ENCODE measurements around the gene NCAM2. TPM values are rescaled to one million over a fixed set of nuclear protein-coding genes. Genes with fewer than 3 reads are reported as not detected.

Gene NCAM2
- total and polyA plus RNA-seq, 2 of the 8 experiments (the other 6 are each of a cell fraction or from before 2014, with no cell fraction given): 0.14 to 1.1 TPM

- TF ChIP-seq CHD7 (IDR thresholded peaks at IDR 0.05; ENCODE audit: insufficient replicate concordance, low read length) (no peak), RBBP5 (IDR thresholded peaks at IDR 0.05; ENCODE audit: borderline replicate concordance, low read depth, low read length) (no peak), TAF7 (optimal IDR thresholded peaks at IDR 0.05; ENCODE audit: borderline replicate concordance, low read depth, low read length) (no peak), SIN3A (conservative IDR thresholded peaks at IDR 0.05 in 1 of 2, IDR thresholded peaks at IDR 0.05 in 1 of 2; ENCODE audit: low read depth in 1 of 2, low read length in 2 of 2) (no peak), GABPA (IDR thresholded peaks at IDR 0.05; ENCODE audit: borderline replicate concordance, insufficient read depth, low read length) (no peak), CREB1 (IDR thresholded peaks at IDR 0.05) (no peak), NANOG (IDR thresholded peaks at IDR 0.05; ENCODE audit: insufficient read depth, low read depth, low read length, poor library complexity, severe bottlenecking) (no peak), KDM5A (IDR thresholded peaks at IDR 0.05; ENCODE audit: low read length) (no peak), HDAC6 (IDR thresholded peaks at IDR 0.05; ENCODE audit: low read depth, low read length) (no peak), EZH2 (IDR thresholded peaks at IDR 0.05; ENCODE audit: low read depth, low read length, severe bottlenecking) (no peak), NRF1 (IDR thresholded peaks at IDR 0.05; ENCODE audit: low read depth, low read length) (no peak), FOSL1 (IDR thresholded peaks at IDR 0.05; ENCODE audit: insufficient read depth, low read depth, low read length) (no peak)
Observed at GRCh38 chr21:21076491-21076890, 78.3 kb downstream of the NCAM2 start (continued).
